Testis (tissue), 2 donors: ENCODE data around the gene HDGFL2.

ENCODE experiments used
- CTCF ChIP-seq, 3 experiments: fragments of 450-650 bp in 2 of 3; fragments of 200-600 bp in 1 of 3; sonication (generic) in 1 of 3; IDR thresholded peaks; one replicate each; pipeline ENCODE4 v1.5.1; 2016 to 2019; ENCODE audit warnings: antibody characterized with exemption in 3 of 3, mild to moderate bottlenecking in 2 of 3, moderate library complexity in 1 of 3
- POLR2A ChIP-seq: fragments of 450-650 bp; IDR thresholded peaks from one replicate; pipeline ENCODE4 v1.6.1; 2017; ENCODE audit warnings: antibody characterized with exemption, mild to moderate bottlenecking, moderate library complexity

GRCh38 chr19:4473011-4473762 is 1.1 kb downstream of the HDGFL2 start:
- TF ChIP-seq CTCF (IDR thresholded peaks at IDR 0.05), result no peak
- no peak for TF ChIP-seq POLR2A
